GM21367 (cell line): ENCODE data around the gene PRPF31.
"Not testable (repeated sequence)": the region's sequence is repeated elsewhere in the genome, so short reads cannot be mapped to it uniquely, and the experiment has no call there.

ENCODE experiments used
- ATAC-seq: cut with Tn5 transposase; IDR thresholded peaks from one replicate; pipeline ENCODE4 v1.9.1; 2021; ENCODE audit not compliant: unreplicated experiment

PRPF31 gene

DNA sequence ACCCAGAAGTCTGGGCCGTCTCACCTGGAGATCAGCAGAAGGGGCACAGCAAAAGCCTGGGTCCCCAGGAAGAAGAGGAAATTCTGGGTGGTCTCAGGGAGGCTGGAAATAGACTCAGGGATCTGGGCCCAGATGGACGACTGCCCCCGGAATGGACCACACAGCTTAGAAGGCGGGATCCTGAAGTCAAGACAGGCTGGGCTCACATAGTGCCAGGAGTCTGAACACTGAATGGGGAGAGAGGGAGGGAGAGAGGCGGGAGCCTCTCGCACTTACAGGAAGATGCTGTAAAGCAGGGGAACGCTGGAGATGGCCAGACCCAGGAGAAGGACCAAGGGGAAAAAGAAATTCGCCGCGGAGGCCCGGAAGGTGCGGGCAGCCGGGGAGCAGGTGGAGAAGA lies 45.3 kb downstream of the PRPF31 start:
- ATAC-seq = no peak

DNA sequence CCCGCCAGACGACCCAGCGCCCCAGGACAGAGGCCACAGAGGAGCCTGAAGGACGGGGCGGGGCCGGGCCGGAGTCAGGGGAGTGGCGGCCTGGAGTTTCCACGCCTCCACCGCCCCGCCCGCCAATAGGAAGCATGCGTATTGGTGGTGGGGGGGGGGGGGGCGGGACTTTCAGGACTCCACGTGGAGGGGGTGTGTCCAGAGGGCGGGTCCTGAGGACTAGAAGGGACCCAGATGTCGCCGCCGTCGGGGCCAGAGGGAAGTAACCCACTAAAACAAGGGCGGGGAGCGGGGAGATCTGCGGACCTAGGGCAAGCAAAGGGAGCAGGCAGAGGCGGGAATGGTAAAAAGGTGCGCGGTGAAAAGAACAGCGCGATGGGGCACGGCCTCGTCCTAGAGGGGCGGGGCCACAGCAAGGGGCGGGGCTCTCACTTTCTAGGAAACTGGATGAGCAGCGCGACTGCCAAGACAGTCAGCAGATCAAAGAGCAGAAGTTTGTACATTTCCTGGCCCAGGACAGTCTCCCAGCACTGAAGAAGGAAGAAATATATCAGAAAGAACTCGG lies 46.8 kb downstream of the PRPF31 start:
- no peak for ATAC-seq

DNA sequence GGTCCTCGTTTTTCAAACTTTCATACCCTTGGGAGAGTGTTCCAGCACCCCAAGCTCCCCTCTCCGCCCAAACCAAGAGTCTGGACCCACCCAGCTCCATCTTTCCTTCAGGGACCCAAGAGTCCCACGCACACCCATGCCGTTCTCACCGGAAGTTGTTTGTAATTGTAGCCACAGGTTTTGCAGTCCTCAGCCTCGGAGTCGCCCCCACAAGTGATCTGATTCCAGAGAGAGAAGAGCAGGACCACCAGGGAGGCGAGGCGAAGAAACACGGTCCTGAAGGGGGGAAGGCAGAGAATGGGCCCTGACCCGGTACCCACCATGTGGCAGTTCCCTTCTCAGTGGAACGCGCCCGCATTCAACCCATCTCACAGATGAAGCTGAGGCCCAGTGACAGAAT lies 47.3 kb downstream of the PRPF31 start:
- ATAC-seq = no peak

DNA sequence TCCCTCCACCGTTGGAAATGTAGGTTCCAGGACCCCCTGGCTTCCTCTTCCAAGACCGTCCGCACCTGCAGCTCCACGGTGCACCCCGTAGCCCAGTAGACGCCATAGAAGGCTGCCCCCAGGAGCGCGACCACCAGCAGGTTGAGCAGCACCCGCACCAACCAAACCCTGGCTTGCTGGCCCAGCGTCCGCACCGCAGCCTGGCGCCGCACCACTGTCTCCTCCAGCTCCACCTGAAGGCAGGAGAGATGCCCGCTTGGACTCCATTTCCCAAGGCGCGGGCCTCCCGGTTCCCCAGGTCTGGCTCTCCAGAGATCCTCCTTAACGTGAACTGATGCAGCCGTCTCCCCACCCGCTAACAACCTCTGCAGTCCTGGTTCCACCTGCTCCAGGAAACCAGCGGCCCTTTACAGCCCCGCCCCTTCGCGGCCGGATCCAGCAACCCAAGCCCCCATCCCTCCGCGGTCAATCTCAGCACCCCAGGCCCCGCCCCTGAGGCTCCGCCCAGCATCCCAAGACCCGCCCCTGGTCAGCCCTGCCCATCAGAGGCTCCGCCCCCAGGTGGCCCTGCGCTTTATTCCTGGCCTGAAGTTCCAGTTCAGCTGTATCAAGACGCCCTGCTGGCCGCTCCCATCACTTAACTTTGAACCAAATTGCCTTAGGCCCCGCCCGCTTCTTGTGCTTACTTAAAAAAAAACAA lies 49.0 kb downstream of the PRPF31 start:
- ATAC-seq = no peak

DNA sequence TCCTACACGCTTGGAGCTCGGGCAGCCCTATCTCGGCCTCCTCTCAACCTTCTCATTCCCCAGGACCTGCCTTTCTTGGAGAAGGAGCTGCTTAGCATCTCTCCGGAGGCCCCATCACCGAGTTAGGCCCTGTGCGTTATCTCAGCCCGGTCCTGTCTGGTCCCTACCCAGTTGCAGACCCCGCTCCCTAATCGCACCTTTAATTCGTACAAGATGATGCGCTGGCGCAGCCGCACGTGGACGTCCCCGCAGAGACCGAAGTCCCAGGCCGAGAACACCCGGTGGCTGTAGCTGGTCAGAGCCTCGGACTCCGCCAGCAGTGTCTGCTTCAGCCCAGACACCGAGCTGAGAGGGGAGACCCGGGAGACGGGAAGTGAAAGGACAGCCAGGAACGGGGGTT lies 49.7 kb downstream of the PRPF31 start:
- ATAC-seq = no peak

DNA sequence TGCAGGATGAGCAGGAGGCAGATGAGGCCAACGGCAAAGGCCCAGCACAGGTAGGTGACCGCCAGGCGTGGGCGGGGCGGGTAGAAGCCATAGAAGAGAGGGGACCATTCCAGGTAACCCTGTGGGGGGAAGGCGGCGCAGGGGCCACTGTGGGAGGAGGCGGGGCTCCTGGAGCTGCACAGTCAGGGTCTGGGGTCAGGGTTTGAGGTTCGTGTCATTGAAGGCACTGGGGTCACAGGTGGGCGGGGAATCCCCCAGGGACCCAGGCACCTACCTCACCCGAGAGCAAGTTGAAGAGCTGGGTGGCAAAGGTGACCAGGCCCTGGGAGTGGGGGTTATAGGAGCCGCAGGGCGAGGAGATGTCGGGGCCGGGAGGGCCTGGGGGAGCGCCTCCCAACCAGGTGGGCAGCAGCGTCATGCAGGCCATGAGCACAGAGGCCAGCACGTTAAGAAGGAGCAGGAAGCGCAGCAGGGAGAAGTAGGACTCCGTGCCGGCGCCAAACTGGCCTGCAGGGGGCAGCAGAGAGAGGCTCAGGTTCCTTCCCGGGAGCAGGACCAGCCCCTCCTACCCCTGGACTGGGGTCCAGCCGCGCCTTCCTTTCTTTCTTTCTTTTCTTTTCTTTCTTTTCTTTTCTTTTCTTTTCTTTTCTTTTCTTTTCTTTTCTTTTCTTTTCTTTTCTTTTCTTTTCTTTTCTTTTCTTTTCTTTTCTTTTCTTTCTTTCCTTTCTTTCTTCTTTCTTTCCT lies 52.8 kb downstream of the PRPF31 start:
- ATAC-seq = no peak

DNA sequence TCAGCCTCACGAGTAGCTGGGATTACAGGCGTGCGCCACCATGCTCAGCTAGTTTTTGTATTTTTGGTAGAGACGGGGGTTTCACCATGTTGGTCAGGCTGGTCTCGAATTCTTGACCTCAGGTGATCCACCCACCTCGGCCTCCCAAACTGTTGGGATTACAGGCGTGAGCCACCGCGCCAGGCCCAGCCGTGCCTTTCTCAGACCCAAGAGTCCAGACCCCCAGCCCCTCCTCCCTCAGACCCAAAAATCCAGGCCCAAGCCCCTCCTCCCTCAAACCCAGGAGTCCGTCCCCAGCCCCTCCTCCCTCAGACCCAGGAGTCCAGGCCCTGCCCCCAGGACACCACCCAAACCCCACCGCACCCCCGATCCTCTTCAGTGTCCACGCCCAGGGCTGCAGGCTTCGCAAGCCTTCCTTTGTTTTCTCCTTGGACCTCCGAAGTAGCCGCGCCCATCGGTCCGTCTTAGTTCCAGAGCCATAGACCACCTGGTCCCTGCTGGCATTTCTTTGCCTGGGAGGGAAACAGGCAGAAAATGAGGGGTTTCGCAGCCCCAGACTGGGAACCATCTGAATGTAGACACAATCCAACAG lies 53.7 kb downstream of the PRPF31 start:
- ATAC-seq = no peak

DNA sequence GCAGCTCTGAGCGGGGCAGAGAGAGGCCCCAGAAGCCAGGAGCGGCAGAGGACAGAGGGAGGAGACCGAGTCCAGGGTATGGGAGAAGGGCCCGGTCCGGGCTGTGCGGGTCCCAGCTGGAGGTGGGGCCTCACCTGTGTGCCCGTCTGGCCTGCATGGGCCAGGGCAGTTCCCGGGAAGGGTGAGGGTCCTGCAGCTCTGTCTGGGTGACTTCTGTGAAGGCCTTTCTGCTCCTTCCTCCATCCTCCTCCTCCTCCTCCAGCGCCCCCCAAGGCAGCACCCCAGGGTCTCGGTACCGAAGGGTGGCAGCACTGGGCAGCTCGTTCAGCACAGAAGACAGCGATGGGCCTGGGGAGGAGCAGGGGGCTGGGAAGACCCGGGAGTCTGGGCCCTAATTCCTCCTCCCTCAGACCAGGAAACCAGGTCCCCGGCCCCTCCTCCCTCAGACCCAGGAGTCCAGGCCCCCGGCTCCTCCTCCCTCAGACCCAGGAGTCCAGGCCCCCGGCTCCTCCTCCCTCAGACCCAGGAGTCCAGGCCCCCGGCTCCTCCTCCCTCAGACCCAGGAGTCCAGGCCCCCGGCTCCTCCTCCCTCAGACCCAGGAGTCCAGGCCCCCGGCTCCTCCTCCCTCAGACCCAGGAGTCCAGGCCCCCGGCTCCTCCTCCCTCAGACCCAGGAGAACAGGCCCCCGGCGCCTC lies 56.3 kb downstream of the PRPF31 start:
- not testable (repeated sequence) for ATAC-seq

DNA sequence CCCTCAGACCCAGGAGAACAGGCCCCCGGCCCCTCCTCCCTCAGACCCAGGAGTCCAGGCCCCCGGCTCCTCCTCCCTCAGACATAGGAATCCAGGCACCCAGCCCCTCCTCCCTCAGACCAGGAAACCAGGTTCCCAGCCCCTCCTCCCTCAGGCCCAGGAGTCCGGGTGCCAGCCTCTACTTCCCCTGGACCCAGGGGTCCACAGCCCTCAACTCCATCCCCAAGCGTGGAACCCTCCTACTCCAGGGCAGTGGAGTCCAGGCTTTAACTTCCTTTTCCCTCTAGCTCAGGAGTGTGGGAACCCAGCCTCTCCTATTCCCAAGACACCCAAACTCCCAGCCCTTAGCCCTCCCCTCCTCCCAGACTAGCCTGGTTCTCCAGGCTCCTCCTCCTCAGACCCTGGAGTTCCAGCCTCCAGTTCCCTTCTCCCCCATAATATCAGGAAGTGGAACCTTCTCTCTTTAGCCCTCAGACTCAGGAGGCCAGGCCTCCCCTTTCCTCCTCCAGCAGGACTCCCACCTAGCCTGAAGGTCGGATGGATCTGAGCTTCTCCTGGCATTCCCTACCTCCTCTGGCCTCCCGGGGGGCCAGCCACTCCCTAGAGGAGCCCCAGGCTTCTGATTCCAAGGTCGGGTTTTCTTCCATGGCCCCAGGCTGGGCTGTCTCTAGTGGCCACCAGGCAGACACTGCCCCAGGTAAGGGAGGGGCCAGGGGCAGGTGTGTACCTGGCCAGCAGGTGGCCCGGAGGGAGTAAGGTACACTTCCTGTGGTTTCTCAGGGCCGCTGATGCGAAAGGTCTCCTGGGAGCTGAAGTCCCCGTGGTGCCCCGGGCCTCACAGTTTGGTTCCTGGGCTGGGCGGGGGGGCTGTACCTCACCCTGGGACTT lies 57.2 kb downstream of the PRPF31 start, which contains the start of gene TMC4:
TMC4 (minus strand) TSS at position 690 of the 888 bp plus-strand sequence; CDS start at position 647, 43 bp downstream.
- ATAC-seq = no peak

DNA sequence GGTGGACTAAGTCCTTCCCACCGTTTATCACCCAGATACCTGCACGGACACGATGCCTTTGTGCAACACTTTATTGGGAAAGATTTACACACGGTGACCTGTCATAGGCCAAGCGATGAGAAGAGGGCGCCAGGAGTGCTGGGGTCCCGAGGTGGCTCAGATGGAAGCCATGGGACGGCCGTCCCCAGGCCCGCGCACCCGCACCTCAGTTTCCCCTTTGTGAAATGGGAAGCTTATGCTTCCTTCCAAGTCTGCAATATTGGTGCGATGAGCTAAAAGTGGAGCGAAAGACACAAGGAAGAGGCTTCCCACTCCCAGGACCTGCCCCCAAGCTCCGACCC lies 57.8 kb downstream of the PRPF31 start:
- ATAC-seq = no peak

DNA sequence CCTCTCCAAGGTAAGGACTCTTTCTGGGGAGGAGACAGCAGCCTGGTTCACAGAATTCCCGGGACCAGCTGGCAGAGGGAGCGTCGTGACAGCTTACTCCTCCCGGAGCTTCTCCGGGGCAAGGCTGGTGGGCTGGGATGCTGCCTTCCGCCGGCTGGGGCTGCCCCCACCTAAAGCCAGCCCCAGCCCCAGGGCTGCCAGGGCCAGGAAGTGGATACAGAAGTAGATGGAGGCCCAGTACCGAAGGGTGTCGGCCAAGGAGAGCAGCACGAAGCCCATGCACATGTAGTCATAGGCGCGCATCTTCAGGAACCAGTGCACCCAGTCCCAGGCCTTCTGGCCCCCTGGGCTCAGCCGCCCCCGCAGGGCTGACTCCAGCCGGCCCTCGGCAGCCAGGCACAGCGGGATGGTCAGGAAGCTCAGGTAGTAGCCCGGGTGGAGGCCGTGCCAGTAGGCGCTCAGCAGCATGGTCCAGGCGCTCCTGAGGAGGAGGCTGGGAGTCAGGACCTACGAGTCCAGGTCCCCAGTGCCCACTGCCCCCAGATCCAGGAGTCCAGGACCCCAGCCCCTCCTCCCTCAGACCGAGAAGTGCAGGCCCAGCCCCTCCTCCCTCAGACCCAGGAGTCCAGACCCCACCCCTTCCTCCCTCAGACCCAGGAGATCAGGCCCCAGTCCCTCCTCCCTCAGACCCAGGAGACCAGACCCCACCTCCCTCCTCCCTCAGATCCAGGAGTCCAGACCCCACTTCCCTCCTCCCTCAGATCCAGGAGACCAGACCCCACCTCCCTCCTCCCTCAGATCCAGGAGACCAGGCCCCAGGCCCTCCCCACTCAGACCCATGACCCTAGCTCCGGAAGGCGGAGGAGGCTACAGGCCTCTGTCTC lies 58.6 kb downstream of the PRPF31 start:
- ATAC-seq = no peak

DNA sequence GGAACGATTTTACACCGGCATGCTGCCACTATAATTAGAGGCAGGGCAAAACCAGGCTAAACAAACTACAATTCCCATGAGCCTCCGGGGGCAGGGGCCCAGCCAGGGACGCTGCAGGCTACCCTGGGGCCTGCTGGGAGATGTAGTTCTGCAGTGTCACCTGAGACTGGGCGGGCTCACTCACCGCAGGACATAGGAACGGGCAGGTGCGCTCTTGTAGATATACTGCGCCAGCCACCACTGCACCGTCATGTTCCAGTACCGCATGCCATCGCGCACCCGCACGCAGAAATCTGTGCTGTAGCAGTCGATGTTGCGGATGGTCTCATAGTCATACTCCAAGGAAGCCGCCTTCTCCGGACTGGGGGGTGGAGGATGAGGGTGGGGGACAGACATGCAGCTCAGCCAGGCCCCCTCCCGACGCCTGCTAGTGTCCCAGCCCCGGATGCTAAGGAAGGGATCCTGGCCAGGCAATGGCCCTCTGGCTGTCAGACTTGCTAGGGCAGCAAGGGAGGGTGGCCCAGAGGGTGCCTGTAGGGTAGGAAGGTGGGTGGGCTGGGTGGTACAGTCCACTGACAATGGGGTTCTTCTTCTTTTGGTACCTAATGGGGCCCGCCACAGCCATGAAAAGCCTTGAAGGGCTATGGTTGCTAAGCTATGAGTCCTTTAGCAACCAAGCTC lies 63.2 kb downstream of the PRPF31 start:
- ATAC-seq = no peak

DNA sequence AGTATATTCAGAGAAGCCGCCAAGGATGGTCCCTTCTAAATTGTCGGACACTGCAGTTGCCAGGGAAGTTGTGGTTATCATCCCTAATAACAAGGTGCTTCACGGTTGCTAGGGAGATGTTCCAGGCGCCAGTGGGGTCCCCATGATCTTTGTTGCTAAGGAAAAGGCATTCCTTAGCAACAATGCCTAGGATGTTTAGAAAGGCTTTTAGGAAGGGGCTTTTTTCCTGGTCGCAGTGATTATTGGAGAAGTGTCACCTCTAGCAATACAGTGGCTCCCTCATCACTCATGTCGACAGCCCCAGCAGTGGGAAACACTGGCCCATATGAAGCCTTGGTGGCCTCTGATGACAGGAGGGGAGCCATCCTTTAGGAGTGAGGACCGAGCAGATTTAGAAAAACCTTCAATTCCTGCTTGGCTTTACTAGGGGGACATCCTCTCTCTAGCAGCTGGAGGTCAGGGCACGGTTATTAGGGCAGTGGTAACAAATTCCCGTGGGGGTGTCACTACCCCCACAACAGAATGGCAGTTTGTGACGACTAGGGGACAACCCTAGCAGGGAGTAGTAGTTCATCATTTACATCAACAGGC lies 63.8 kb downstream of the PRPF31 start:
- no peak for ATAC-seq

DNA sequence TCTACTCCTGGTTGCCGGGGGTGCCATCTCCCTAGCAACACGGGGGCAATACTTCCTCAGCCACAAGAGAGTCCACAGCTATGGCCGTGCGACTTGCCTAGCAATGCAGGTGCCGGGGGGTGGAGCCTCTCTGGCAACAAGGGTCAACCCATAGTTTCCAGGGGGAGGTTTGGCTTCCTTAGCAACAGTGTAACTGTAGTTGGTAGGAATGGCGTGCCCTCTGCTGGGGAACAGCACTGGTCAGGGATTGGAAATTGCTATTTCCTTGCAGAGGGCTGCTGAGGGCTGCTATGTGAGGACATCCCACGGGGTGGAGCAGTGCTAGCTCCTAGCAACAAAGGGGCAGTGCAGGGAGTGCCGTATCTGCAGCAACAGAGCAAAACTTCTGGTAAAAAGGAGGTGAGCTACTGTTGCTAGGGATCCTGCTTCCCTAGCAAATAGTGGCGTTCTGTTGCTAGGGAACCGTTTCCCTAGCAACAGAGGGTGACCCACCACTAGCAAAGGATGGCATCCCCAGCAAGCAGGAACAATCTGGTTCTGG lies 64.4 kb downstream of the PRPF31 start:
- ATAC-seq = no peak

DNA sequence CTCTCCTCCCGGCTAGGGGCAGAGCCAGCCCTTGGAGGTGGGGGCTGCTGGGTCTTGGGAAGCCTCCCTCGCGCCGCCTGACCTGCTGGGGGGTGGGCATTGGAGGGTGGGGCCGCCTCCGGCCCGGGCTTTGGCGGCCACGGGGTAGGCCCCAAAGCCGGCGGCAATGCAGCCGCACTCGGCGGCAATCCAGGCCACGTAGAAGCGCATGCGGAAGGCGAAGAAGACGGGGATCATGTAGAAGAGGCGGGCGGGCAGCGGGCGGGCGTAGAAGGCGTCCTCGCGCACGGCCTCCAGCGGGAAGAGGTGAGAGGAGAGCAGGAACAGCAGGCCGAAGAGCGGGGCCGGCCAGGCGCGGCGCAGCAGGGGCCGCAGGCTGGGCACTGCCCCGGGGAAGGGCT lies 65.1 kb downstream of the PRPF31 start:
- ATAC-seq = no peak
